GM12875 (cell line): Measurements from ENCODE around the gene CD8B2.
A peak's percentile ranks its signal among the peaks of the same experiment; 100 is the strongest.

Source experiments
- H3K4me3 ChIP-seq: one replicate; pipeline ENCODE4 v1.5.1; 2011; ENCODE audit warnings: low read depth, low read length, control low read depth
- CTCF ChIP-seq: IDR thresholded peaks from 2 replicates; pipeline ENCODE4 v1.5.1; 2011; ENCODE audit warnings: low read depth, mild to moderate bottlenecking, control low read depth, inconsistent platforms, low read length, moderate library complexity, borderline replicate concordance; ENCODE audit not compliant: insufficient read depth

CD8B2 gene

GRCh38 chr2:106540886-106541285 is 53.7 kb downstream of the CD8B2 start:
- TF ChIP-seq CTCF, result no peak
- no peak overlapping the region for H3K4me3 ChIP-seq

GRCh38 chr2:106541333-106541732 is 54.2 kb downstream of the CD8B2 start:
- TF ChIP-seq CTCF, result no peak
- H3K4me3 ChIP-seq, result no peak overlapping the region

GRCh38 chr2:106542746-106543359 is 55.7 kb downstream of the CD8B2 start:
- peak; percentile 82 for TF ChIP-seq CTCF
- no peak overlapping the region for H3K4me3 ChIP-seq

GRCh38 chr2:106545007-106545406 is 57.8 kb downstream of the CD8B2 start:
- no peak overlapping the region for H3K4me3 ChIP-seq
- TF ChIP-seq CTCF, result no peak

- no peak overlapping the region for H3K4me3 ChIP-seq
- no peak for TF ChIP-seq CTCF
Measured at GRCh38 chr2:106546391-106546990, 59.3 kb downstream of the CD8B2 start.

- H3K4me3 ChIP-seq, result no peak overlapping the region
- TF ChIP-seq CTCF, result no peak
Measured at GRCh38 chr2:106547164-106547903, 60.2 kb downstream of the CD8B2 start.
